ENCODE results near the gene COX6A2.
"Not testable (repeated sequence)": the region's sequence is repeated elsewhere in the genome, so short reads cannot be mapped to it uniquely, and the experiment has no call there.

The COX6A2 gene

GRCh38 chr16:31453255-31454204, 25.4 kb upstream of the COX6A2 start:
- Histone ChIP-seq H3K4me1 (ENCODE audit: control insufficient read depth, insufficient read depth, low read length) (peaks cover 7% of the 10 kb centered on the region), H3K9me3 (ENCODE audit: control insufficient read depth, insufficient read depth, low read length) (no peaks in the 10 kb centered on the region), H3K4me3 (ENCODE audit: low read length) (no peak overlapping the region), H3K27ac (ENCODE audit: low read length) (no peak overlapping the region), H3K27me3 (ENCODE audit: control insufficient read depth, insufficient read depth, low read length) (no peaks in the 10 kb centered on the region), H3K36me3 (ENCODE audit: control insufficient read depth, insufficient read depth, low read length) (no peaks in the 10 kb centered on the region)
- no peak for DNase-seq (ENCODE audit: low read depth, low spot score)
- no CpG with 5 or more reads among the region's 20 CpGs for WGBS (ENCODE audit: insufficient coverage, insufficient read length)

DNA sequence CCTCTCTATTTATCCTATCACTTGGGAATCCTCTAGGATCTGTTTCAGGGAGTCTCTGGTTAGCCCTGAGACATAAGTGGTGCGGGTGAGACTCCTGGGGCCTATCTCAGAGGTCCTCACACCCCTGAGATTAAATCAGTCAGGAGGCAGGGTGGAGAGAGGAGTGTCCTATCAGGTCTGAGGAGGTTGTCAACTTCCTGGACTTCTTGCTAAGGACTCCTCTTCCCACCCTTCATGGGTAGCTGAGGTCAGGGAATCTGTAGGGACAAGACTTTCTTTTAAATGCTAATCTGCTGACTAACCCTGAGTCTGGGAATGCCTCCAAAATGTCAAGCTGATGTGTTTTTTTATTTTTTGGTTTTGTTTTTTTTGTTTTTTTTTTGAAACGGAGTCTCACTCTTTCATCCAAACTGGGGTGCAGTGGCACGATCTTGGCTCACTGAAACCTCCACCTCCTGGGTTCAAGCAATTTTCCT, 24.5 kb upstream of the COX6A2 start:
- H3K4me1 ChIP-seq (ENCODE audit: control insufficient read depth, insufficient read depth, low read length) = peaks cover 7% of the 10 kb centered on the region
- H3K36me3 ChIP-seq (ENCODE audit: control insufficient read depth, insufficient read depth, low read length) = no peaks in the 10 kb centered on the region
- H3K4me3 ChIP-seq (ENCODE audit: low read length) = no peak overlapping the region
- DNase-seq (ENCODE audit: low read depth, low spot score) = no peak
- no peaks in the 10 kb centered on the region for H3K27me3 ChIP-seq (ENCODE audit: control insufficient read depth, insufficient read depth, low read length)
- H3K9me3 ChIP-seq (ENCODE audit: control insufficient read depth, insufficient read depth, low read length) = no peaks in the 10 kb centered on the region
- no peak overlapping the region for H3K27ac ChIP-seq (ENCODE audit: low read length)
- no CpG with 5 or more reads among the region's 3 CpGs for WGBS (ENCODE audit: insufficient coverage, insufficient read length)

DNA sequence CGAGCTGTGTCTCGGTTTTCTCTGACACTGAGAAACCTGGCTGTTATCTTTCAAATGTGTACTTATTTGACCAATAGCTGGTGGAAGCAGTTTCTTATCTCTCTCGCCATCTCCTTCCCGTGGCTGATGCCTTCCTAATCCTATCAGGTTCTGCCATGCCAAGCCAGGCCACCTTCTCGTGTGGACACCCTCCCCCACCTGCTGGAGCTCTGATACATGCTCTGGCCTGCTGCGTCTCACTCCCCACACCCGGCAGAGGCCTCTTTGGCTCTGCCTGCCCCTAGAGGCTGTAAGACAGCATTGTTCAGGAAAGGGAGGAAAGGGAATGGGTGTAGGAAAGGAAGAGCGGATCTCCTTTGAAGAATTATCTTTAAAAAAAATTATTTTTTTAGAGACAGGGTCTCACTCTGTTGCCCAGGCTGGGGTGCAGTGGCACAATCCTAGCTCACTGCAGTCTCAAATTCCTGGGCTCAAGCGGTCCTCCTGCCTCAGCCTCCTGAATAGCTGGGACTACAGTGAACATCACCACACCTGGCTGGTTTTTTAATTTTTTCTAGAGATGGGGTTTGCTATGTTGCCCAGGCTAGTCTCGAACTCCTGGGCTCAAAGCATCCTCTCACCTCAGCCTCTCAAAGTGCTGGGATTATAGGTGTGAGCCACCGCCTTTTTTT, 23.7 kb upstream of the COX6A2 start:
- Histone ChIP-seq H3K4me3 (ENCODE audit: low read length) (no peak overlapping the region), H3K27me3 (ENCODE audit: control insufficient read depth, insufficient read depth, low read length) (no peaks in the 10 kb centered on the region), H3K36me3 (ENCODE audit: control insufficient read depth, insufficient read depth, low read length) (no peaks in the 10 kb centered on the region), H3K4me1 (ENCODE audit: control insufficient read depth, insufficient read depth, low read length) (peaks cover 7% of the 10 kb centered on the region), H3K9me3 (ENCODE audit: control insufficient read depth, insufficient read depth, low read length) (no peaks in the 10 kb centered on the region), H3K27ac (ENCODE audit: low read length) (no peak overlapping the region)
- WGBS (ENCODE audit: insufficient coverage, insufficient read length) = no CpG with 5 or more reads among the region's 11 CpGs
- DNase-seq (ENCODE audit: low read depth, low spot score) = no peak

DNA sequence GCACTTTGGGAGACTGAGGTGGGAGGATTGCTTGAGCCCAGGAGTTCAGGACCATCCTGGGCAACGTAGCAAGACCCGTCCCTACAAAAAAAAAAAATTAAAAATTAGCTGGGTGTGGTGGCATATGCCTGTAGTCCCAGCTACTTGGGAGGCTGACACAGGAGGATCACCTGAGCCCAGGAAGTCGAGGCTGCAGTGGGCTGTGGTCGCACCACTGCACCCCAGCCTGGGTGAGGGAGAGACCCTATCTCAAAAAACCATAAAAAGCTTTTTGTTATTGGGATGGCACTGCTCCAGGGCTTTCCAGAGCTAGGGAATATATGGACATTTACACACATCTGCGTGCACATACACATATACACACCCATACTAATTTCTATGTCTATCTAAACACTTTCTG, 23.0 kb upstream of the COX6A2 start:
- no CpG with 5 or more reads among the region's 5 CpGs for WGBS (ENCODE audit: insufficient coverage, insufficient read length)
- no peaks in the 10 kb centered on the region for H3K27me3 ChIP-seq (ENCODE audit: control insufficient read depth, insufficient read depth, low read length)
- DNase-seq (ENCODE audit: low read depth, low spot score) = no peak

GRCh38 chr16:31445931-31446330, 17.8 kb upstream of the COX6A2 start:
- not testable (repeated sequence) for DNase-seq (ENCODE audit: low read depth, low spot score); H3K4me3 ChIP-seq (ENCODE audit: low read length); H3K27ac ChIP-seq (ENCODE audit: low read length); H3K27me3 ChIP-seq (ENCODE audit: control insufficient read depth, insufficient read depth, low read length); H3K36me3 ChIP-seq (ENCODE audit: control insufficient read depth, insufficient read depth, low read length); H3K9me3 ChIP-seq (ENCODE audit: control insufficient read depth, insufficient read depth, low read length); H3K4me1 ChIP-seq (ENCODE audit: control insufficient read depth, insufficient read depth, low read length)
- WGBS (ENCODE audit: insufficient coverage, insufficient read length) = no CpG with 5 or more reads among the region's 6 CpGs

More for the DNA sequence above, 23.0 kb upstream of the COX6A2 start:
- H3K27ac ChIP-seq (ENCODE audit: low read length) = no peak overlapping the region
- no peak overlapping the region for H3K4me3 ChIP-seq (ENCODE audit: low read length)
- H3K36me3 ChIP-seq (ENCODE audit: control insufficient read depth, insufficient read depth, low read length) = no peaks in the 10 kb centered on the region
- no peaks in the 10 kb centered on the region for H3K9me3 ChIP-seq (ENCODE audit: control insufficient read depth, insufficient read depth, low read length)
- peaks cover 7% of the 10 kb centered on the region for H3K4me1 ChIP-seq (ENCODE audit: control insufficient read depth, insufficient read depth, low read length)

GRCh38 chr16:31441956-31442355, 13.8 kb upstream of the COX6A2 start:
- no peak overlapping the region for H3K4me3 ChIP-seq (ENCODE audit: low read length)
- H3K27ac ChIP-seq (ENCODE audit: low read length) = no peak overlapping the region
- H3K27me3 ChIP-seq (ENCODE audit: control insufficient read depth, insufficient read depth, low read length) = no peaks in the 10 kb centered on the region
- DNase-seq (ENCODE audit: low read depth, low spot score) = no peak
- H3K4me1 ChIP-seq (ENCODE audit: control insufficient read depth, insufficient read depth, low read length) = no peaks in the 10 kb centered on the region; the same call in 1 of the 2 replicates
- WGBS (ENCODE audit: insufficient coverage, insufficient read length) = no CpG with 5 or more reads among the region's 34 CpGs
- no peaks in the 10 kb centered on the region for H3K36me3 ChIP-seq (ENCODE audit: control insufficient read depth, insufficient read depth, low read length)
- no peaks in the 10 kb centered on the region for H3K9me3 ChIP-seq (ENCODE audit: control insufficient read depth, insufficient read depth, low read length)

- H3K27me3 ChIP-seq (ENCODE audit: control insufficient read depth, insufficient read depth, low read length) = no peaks in the 10 kb centered on the region
- WGBS (ENCODE audit: insufficient coverage, insufficient read length) = no CpG with 5 or more reads among the region's 4 CpGs
- no peaks in the 10 kb centered on the region for H3K9me3 ChIP-seq (ENCODE audit: control insufficient read depth, insufficient read depth, low read length)
- H3K27ac ChIP-seq (ENCODE audit: low read length) = no peak overlapping the region
- DNase-seq (ENCODE audit: low read depth, low spot score) = no peak
- no peak overlapping the region for H3K4me3 ChIP-seq (ENCODE audit: low read length)
- no peaks in the 10 kb centered on the region for H3K36me3 ChIP-seq (ENCODE audit: control insufficient read depth, insufficient read depth, low read length)
- H3K4me1 ChIP-seq (ENCODE audit: control insufficient read depth, insufficient read depth, low read length) = no peaks in the 10 kb centered on the region; the same call in 1 of the 2 replicates
These were observed 12.5 kb upstream of the COX6A2 start for GRCh38 chr16:31440516-31441184.

DNA sequence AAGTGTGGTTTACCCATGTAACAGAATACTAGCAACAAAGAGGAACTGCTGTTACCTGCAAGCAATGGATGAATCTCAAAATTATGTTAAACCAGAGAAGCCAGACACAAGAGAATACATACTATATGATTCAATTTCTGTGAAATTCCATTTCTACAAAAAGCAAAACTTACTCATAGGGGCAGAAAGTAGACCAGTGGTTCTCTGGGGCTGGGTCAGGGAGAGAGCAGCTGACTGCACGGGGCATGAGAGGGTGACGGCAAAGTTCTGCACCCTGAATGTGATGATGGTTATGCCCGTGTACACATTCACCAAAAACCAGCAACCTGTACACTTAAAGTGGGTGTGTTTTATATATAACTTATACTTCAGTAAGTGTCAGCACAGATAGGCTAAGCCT, 11.4 kb upstream of the COX6A2 start:
- DNase-seq (ENCODE audit: low read depth, low spot score) = no peak
- Histone ChIP-seq H3K9me3 (ENCODE audit: control insufficient read depth, insufficient read depth, low read length) (no peaks in the 10 kb centered on the region), H3K36me3 (ENCODE audit: control insufficient read depth, insufficient read depth, low read length) (no peaks in the 10 kb centered on the region), H3K4me3 (ENCODE audit: low read length) (no peak overlapping the region), H3K27me3 (ENCODE audit: control insufficient read depth, insufficient read depth, low read length) (no peaks in the 10 kb centered on the region), H3K4me1 (ENCODE audit: control insufficient read depth, insufficient read depth, low read length) (no peaks in the 10 kb centered on the region; the same call in 1 of the 2 replicates), H3K27ac (ENCODE audit: low read length) (no peak overlapping the region)
- no CpG with 5 or more reads among the region's 3 CpGs for WGBS (ENCODE audit: insufficient coverage, insufficient read length)

GRCh38 chr16:31439023-31439422, 10.9 kb upstream of the COX6A2 start:
- not testable (repeated sequence) for H3K9me3 ChIP-seq (ENCODE audit: control insufficient read depth, insufficient read depth, low read length); H3K27ac ChIP-seq (ENCODE audit: low read length); DNase-seq (ENCODE audit: low read depth, low spot score); H3K4me1 ChIP-seq (ENCODE audit: control insufficient read depth, insufficient read depth, low read length); H3K27me3 ChIP-seq (ENCODE audit: control insufficient read depth, insufficient read depth, low read length); H3K36me3 ChIP-seq (ENCODE audit: control insufficient read depth, insufficient read depth, low read length); H3K4me3 ChIP-seq (ENCODE audit: low read length)
- WGBS (ENCODE audit: insufficient coverage, insufficient read length) = no CpG with 5 or more reads among the region's 4 CpGs

DNA sequence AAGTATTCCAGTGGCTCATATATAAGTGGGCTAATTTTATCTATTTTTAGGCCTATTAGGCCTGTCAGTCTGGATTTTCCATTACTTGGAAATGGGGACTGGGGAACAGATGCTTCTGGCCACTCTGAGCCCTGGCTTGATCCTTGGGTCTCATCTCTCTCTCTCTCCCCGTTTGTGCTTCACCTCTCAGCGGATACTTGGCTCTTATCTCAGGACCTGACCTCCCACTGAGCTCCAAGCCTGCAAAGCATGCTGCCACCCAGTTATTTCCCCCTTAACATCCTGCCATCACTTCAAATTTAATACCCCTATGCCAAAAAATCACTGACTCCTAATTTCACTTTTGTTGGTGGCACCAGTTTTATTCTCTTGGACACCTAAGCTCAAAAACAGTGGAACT, 10.3 kb upstream of the COX6A2 start:
- H3K9me3 ChIP-seq (ENCODE audit: control insufficient read depth, insufficient read depth, low read length) = no peaks in the 10 kb centered on the region
- no CpG with 5 or more reads among the region's 2 CpGs for WGBS (ENCODE audit: insufficient coverage, insufficient read length)
- no peaks in the 10 kb centered on the region for H3K36me3 ChIP-seq (ENCODE audit: control insufficient read depth, insufficient read depth, low read length)
- no peak overlapping the region for H3K4me3 ChIP-seq (ENCODE audit: low read length)
- no peaks in the 10 kb centered on the region for H3K27me3 ChIP-seq (ENCODE audit: control insufficient read depth, insufficient read depth, low read length)
- H3K4me1 ChIP-seq (ENCODE audit: control insufficient read depth, insufficient read depth, low read length) = no peaks in the 10 kb centered on the region; the same call in 1 of the 2 replicates
- no peak for DNase-seq (ENCODE audit: low read depth, low spot score)
- H3K27ac ChIP-seq (ENCODE audit: low read length) = no peak overlapping the region

Measured in iPS DF 6.9 (cell line).